Measurements from ENCODE around the gene HECTD2.

HECTD2 gene

GRCh38 chr10:91415816-91416215, 5.7 kb downstream of the HECTD2 start:
- no peak for DNase-seq (ENCODE audit: low spot score)
- H3K4me3 ChIP-seq, result no peak overlapping the region
- TF ChIP-seq CTCF (IDR thresholded peaks at IDR 0.05), result no peak
- no peak overlapping the region for H3K27ac ChIP-seq

GRCh38 chr10:91416339-91416855, 6.3 kb downstream of the HECTD2 start:
- Histone ChIP-seq H3K4me3 (no peak overlapping the region), H3K27ac (peak overlapping the region in 1 of 2 donors; percentile 12)
- no peak for TF ChIP-seq CTCF (IDR thresholded peaks at IDR 0.05)
- DNase-seq (ENCODE audit: low spot score), result no peak

- TF ChIP-seq CTCF (IDR thresholded peaks at IDR 0.05), result no peak
- no peak overlapping the region for H3K27ac ChIP-seq
- no peak overlapping the region for H3K4me3 ChIP-seq
- DNase-seq (ENCODE audit: low spot score), result no peak
Observed at GRCh38 chr10:91418416-91418815, 8.3 kb downstream of the HECTD2 start.

GRCh38 chr10:91420868-91421267, 10.7 kb downstream of the HECTD2 start:
- no peak for TF ChIP-seq CTCF (IDR thresholded peaks at IDR 0.05)
- Histone ChIP-seq H3K4me3 (no peak overlapping the region), H3K27ac (no peak overlapping the region)
- no peak for DNase-seq (ENCODE audit: low spot score)

- H3K27ac ChIP-seq, result no peak overlapping the region
- DNase-seq (ENCODE audit: low spot score), result no peak
- TF ChIP-seq CTCF (IDR thresholded peaks at IDR 0.05), result no peak
- H3K4me3 ChIP-seq, result no peak overlapping the region
Observed at GRCh38 chr10:91422915-91423314, 12.8 kb downstream of the HECTD2 start.

- no peak for TF ChIP-seq CTCF (IDR thresholded peaks at IDR 0.05)
- H3K27ac ChIP-seq, result no peak overlapping the region
- no peak overlapping the region for H3K4me3 ChIP-seq
Observed at GRCh38 chr10:91424016-91424415, 13.9 kb downstream of the HECTD2 start.

GRCh38 chr10:91432175-91432574, 22.0 kb downstream of the HECTD2 start:
- no peak overlapping the region for H3K4me3 ChIP-seq
- DNase-seq (ENCODE audit: low spot score), result no peak
- TF ChIP-seq CTCF (IDR thresholded peaks at IDR 0.05), result no peak
- H3K27ac ChIP-seq, result no peak overlapping the region

More at GRCh38 chr10:91424016-91424415, 13.9 kb downstream of the HECTD2 start:
- DNase-seq (ENCODE audit: low spot score), result no peak

Data from coronary artery (tissue), 2 donors.